ENCODE data around the gene CNTNAP1.

CNTNAP1 gene

DNA sequence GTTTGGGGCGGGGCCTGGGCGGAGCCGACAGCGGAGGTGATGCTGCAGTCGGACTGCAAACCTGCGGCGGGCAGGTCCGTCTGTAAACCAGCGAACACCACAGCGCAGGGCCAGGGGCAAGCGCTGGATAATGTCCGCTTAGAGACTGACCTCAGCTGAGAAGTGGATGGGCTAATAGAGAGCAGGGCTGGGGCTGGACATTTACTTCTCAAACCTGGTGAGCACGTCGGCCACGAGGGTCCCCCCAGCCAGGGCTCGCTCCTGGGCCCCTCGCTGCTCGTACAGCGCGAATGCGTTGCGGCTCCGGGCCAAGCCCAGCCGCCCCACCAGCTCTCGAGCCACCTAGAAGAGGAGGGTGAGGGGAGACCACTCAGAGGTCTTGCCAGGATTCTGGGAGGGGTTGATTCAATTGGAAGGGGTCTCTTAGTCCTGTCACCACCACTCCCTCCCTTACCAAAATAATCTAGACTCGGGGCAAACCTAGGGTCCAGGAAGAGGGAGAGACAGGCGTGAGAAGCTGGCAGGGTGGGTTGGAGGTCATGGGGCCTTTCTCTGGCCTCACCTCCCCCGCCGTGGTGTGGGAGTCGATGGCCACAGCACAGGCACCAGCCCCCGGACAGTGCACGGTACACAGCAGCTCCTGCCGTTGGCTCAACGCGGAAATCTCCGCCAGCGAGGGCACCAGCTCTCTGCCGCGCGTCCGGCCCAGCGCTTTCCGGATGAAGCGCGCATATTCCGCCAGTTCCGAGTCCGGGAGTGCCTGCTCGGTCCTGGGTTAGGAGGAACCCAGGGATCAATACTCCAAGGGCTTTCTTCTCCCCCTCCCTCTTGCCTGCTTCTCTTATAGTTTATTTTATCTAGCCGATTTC is 11.3 kb upstream of the CNTNAP1 start:
- no peak for DNase-seq (ENCODE audit: low spot score)

DNA sequence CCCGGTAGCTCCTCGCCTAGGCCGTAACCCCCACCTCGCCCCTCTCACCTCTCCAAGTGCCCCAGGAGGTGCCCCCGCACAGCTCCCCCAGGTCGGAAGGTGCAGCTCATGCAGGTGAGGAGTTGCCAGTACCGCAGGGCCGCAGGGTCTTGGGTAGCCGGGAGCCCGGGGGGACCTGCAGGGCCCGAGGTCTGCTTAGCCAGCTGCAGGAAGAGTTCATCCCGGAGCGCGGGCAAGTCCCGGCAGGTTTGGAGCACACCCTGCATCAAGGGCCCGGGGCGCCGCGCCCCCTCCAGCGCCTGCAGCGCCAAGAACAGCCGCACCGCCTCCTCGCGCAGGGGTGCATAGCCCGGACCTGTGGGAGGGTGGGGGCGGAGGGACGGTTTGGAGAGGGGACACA is 10.3 kb upstream of the CNTNAP1 start:
- DNase-seq (ENCODE audit: low spot score): no peak

DNA sequence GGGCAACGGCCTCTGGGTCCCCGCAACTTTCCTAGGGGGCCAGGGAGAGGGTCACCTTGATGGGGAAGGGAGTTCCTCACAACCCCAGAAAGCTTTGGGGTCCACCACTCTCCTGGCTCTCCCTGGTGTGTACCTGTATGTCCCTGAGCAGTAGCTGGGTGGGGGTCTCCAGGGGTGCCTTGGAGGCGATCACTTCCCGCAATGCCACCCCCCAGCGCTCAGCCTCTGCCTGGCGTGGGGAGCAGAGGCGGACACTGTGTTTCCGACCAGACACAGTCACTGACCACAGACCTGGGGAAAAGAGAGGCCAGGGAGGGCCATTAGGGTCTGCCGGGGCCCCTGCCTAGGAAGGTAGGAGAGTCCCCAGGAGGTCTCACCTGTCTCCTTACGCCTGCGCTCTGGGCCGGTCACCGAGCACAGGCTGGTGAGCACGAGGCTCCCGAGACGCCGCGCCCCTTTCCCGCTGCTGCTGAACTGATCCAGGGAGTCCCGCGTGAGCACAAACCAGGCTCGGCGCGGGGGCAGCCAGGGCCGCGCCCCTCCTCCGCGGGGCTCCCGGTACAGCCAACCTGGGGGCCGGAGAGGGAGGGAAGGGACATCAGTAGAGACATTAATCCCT is 9.0 kb upstream of the CNTNAP1 start:
- DNase-seq (ENCODE audit: low spot score): no peak

DNA sequence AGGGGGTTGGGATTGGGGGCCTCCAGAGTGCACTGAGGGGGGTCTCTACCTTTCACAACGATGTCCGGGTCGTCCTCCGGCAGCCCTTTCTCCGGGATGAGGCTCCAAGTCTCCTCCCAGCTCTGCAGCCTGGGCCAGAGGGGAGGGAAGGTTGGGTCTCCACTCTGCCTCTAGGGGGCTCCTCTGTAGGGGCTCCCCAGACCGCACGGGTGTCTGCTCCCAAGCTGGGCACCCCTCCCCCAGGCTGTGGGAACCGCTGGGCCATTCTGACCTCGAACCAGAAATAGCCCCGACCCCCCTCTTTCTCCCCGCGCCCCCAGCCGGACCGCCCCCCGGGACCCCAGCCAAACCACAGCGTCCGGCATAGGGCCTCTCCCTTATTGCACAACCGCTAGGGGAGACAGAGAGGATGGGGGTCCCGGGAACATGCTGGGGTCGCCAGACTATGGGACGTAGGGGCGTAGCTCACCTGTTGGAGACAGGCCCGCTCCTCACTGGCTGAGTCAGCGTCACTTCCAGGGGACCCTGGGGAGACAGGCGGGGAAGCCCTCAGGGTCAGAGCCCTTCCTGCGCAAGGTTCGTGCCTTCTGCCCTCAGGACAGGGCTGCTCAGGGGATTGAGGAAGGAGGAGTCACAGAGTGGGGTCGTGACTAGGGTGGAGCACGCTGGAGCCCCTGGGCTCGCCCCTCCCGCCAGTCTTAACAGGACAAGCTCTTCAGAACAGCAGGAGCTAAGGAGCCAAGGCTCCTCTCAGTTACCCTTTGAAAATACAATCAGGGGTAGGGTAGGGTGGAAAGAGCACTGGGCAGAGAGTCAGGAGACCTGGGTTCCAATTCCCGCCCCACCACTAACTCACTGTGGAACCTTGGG is 8.2 kb upstream of the CNTNAP1 start:
- DNase-seq (ENCODE audit: low spot score): peak; percentile 84

DNA sequence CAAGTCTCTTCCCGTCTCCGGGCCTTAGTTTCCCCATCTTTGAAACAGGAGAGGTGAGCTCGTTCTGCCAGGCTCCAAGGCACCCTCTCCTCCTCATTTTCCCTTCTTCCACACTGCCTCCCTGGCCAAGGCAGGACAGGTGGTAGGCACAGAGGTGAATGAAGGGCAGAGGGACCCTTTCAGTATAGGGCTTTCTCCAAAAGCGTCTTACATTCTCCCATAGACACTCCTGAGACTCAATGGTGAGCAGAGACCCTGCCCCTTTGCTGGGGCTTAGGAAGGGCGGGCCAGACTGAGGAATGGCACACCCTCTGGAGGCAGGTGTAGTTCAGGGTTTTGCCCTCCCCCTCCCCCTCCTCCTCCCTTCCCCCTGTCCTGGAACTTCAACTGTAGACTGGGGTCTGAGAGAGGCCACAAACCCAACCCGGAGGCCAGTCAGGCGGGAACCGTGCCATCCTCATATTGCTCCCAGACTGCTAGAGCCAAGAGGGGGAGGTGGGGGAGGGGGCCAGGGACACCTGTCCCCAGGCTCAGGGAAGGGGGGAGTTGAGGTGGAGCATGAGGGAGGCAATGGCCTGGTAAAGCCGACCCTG is 7.5 kb upstream of the CNTNAP1 start:
- DNase-seq (ENCODE audit: low spot score): no peak

DNA sequence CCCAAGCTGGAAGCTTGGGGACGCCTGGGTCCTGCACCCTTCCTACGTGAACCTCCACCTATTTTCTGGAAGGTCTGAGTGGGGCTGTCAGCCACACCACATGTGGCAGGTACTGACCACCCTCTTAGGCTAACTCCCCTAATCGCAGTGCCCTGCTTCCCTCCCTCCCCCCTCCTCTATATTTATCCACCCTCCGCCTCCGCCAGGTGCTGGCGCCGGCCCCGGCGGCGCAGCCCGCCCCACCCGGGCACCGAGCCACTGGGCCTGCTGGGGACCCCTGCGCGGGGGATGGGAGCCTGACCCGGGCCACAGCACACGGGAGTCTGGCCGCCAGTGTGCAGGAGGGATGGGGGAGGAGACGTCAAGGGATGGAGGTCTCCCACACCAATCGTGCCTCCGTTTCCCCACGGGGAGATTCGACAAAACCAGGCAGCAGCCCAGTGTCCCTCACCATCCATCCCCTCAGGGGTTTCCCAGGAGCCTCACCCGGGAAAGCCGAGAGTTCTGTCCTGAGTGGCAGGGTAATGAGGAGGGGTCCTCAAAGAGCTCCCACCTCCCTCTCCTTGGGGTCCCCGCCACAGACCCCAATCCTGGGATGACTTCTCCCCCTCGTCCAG is 6.9 kb upstream of the CNTNAP1 start:
- peak; percentile 37 for DNase-seq (ENCODE audit: low spot score)

DNA sequence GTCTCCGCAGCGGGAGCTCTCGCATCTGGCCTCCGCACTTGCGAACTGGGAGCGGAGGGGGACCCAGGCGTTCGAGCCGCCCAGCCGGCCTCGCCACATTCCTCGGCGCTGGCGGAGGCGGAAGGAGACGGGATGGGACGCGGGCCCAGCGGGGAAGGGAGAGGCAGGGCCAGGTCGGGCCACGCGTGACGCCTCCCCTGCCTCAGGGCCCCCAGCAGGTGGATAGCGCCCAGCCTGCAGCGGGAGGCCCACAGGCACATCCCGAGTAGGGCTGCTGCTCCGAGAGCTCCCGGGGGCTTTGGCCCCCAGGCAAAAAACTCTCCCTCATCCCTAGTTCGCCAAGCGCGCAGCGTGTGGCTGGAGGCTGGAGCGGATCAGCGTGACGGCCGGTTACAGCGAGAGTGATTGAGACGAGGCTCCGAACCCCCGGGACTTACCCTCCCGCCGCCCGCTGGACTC is 6.3 kb upstream of the CNTNAP1 start:
- DNase-seq (ENCODE audit: low spot score): peak; percentile 74

DNA sequence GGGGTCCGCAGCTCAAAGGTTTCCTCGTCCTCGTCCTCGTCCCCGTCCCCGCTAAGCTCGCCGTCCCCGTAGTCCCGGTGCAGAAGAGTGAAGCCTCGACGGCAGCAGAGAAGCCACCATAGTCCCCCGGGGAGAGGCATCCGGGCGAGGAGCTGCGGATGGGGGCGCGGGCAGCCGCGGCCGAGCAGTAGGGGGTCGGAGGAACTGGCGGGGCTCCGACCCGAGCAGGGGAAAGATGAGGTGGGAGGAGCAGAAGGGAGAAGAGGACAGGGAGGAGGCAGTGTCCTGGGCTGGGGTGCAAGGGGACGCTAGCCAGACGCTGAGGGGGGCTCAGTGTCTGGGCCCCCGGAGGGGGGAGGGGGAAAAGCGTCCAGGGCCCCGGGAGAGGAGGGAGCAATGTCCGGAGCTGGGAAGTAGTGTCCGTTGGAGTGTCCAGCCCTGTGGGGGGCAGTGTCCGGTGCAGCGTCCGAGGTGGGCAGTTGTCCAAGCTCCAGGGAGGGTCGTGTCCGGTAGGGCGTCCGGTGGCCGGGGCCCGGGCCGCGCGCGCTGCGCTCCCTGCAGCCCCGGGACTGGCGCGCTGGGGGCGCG is 5.8 kb upstream of the CNTNAP1 start, which contains the start of gene PLEKHH3:
Gene PLEKHH3, minus strand, starts transcription at position 571 of the 588 bp plus-strand sequence. Its CDS starts 431 bp downstream, at position 140.
- DNase-seq (ENCODE audit: low spot score): no peak

DNA sequence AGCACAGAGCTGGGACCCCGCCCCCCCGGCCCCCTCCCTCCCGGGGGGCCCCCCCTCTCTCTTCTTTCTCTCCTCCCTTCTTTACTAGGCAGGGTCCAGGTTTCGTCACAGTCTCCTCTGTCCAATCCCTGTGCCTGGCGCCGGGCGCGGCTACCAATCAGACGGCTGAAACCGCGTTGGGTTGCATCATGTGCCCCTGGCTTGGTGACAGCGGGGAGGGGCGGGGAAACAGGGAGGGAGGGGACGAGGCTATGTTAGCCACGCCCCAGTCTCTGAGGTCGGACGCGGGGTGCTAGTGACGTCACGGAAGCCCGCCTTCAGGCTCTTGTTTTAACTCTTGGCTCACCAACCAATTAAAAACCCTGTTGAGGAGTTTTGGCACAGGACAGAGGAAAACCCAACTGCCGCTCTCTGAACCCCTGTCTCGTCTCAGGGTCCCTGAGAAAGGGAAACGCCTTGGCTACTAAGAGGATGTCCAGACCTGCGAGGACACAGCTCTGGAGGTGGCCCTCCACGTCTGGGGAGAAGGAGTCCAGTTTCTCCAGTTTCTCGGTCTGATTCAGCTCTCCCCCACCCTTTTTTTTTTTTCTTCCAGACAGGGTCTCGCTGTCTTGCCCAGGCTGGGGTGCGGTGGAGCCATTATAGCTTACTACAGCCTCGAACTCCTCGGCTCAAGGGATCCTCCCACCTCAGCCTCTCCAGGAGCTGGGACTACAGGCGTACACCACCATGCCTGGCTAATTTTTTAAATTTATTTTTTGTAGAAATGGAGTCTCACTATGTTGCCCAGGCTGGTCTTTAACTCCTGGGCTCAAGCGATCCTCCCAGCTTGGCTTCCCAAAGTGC is 5.1 kb upstream of the CNTNAP1 start:
- peak; percentile 99 for DNase-seq (ENCODE audit: low spot score)

DNA sequence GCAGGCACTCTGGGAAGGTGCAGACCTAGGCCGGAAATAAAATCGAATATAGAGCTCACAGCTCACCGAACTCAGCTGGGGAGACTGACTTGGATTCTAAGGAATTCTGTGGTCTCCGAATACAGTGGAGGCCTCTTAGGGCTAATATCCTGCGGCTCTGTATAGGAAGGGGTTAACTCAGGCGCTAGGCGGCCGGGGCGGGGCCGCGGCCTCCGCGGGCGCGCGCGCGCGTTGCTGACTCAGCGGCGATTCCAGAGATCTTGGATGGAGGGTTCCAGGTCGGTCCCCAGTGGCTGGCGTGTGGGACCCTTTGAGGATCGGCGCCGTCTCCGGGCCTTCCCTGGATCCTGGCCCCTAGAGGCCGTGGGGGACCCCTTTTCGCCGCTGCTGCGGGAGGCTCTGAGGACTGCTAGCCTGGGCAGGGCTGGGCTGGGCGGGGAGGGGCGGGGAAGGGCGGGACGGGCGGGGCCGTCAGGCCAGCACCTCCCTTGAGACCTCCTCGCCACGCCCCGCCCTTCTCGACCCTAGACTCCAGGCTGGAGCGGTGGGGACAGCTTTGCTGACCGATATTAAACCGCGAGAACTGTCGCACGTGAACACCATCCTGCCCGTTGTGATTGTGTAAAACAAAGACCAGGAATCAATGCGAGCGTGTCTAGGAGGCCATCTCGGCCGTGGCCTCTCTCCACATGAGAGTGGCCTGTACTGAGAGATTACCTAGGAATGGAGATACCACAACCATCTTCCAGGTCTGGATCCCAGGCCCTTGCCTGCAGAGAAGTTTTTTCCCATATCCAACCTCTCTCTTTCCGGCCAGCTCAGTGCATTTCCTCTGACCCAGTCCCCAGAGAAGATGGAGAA is 4.2 kb upstream of the CNTNAP1 start:
- DNase-seq (ENCODE audit: low spot score): peak; percentile 91

DNA sequence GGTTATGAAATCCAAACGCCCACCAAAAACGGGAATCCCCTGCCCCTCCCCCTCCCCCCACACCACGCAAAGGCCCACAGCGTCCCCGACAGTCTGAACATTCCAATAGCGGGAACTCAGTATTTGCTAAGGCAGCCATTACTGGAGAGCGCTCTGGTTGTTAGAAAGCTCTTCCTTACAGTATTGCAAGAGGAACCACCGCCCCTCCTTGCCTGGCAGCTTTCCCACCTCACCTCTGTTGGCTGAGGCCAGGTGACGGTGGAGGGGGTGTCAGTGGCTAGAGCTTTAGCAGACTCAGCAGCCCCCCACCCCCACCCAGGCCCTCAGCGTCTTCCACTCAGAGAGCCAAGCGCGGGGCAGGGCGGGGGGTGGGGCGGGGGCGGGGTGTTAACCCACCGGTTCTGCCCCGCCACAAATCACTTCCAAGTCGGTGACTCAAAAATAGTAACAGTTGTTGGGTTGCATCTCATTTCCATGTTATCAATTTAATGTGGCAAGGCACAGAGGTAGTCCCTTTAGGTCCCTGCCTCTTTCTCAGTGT is 3.3 kb upstream of the CNTNAP1 start:
- DNase-seq (ENCODE audit: low spot score): peak; percentile 36

DNA sequence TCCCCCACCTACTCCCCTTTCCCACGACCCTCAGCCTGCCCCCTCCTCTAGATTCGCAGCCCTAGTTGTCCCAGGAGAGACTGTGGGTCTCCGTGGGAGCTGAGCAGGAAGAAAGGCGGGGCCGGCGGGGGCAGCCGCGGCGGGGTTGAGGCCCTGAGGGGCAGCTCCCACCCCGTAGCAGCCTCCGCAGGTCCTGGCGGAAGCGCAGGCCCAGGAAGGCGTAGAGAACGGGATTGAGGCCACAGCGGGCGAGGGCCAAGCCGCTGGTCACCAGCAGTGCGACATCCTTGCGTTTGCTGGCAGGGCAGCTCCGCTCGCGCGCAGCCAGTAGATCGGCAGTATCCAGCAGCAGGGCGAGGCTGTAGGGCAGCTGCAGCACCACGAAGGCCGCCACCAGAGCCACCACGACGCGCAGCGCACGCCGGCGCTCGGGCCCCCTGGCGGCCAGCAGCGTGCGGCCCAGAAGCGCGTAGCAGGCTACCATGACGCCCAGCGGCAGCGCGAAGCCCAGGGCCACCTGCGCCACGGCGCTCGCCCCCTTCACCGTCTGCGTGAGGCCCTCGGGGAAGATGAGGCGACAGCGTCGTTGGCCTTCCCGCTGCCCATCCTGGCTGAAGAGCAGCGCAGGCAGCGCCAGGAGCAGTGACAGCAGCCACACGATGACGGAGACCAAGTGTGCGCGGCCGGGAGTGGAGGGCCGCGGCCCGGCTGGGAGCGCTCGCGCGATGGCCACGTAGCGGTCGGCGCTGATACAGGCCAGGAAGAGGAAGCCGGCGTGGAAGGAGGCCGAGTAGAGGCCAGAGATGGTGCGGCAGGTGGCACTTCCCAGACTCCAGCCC is 2.6 kb upstream of the CNTNAP1 start:
- peak; percentile 87 for DNase-seq (ENCODE audit: low spot score)

DNA sequence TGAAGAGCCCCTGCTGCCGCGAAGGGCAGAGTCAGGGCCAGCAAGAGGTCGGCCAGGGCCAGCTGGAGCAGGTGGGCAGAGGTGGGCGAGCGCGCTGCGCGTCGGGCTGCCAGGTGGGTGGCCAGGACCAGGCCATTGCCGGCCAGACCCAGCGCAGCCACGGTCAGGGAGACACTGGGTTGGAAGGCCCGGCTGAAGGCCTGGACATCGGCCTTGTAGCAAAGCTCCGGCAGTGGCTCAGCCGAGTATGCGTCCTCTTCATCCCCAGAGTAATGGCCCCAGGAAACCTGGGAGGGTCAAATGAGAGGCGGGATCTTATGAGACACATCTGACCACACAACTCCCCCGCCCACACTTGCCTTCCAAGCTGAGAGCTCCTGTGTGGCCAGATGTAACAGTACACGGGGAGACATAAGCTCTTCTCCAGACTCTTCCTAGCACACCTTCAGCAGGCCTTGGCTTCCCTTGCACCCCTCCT is 2.0 kb upstream of the CNTNAP1 start:
- DNase-seq (ENCODE audit: low spot score): no peak

DNA sequence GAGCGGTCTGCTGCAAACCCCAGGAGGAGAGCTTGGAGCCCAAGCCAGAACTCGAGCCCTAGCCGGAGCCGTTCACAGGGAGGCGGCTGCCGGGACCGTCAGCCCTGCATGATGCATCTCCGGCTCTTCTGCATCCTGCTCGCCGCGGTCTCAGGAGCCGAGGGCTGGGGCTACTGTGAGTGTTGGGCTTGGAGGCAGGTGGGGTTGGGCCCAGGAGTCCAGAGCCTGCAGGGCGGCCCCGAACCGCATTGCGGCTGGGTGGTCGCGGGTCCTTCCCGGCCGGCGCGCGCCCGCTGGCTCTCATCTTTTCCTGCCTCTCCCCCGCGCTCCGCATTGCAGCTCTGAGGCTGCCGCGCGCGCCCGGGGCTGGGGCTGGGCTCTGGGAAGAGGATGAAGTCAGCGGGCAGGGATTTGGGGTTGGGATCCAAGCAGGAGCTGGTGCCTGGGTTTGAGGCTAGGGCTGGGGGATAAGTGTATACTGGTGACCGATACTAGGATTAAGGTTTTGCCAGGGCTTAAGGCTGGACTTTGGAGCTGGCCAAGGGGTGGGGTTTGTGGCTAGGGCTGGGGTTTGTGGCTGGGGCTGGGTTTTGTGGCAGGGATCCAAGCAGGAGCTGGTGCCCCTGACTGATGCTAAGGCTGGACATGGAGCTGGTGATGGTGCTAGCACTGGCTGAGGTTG is 532 bp downstream of the CNTNAP1 start:
- peak; percentile 78 for DNase-seq (ENCODE audit: low spot score)

DNA sequence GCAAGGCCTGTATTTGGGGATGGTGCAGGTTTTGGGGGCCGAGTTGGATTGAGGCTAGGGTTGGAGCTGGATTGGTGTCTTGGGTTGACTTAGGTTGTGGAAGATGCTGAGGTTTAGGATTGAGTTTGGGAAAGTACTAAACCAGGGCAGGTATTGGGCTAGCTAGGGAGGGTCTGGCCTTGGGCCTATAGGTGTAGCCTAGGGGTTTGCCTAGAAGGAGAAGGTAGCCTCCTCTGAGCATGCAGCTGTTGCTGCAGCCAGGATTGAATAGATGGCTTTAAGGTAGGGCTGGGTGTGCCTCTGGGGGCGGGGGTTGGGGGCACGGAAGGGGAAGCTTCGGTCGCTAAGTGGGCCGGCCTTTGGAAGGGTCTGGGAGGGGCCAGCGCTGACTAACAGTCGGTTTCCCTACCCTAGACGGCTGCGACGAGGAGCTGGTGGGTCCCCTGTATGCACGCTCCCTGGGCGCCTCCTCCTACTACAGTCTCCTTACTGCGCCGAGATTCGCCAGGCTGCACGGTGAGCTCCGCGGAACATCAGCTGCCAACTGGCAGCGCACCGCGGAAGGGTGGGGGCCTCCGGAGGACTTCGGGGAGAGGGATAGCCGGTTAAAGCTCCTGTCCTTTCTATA is 1.2 kb downstream of the CNTNAP1 start:
- DNase-seq (ENCODE audit: low spot score): peak; percentile 33

DNA sequence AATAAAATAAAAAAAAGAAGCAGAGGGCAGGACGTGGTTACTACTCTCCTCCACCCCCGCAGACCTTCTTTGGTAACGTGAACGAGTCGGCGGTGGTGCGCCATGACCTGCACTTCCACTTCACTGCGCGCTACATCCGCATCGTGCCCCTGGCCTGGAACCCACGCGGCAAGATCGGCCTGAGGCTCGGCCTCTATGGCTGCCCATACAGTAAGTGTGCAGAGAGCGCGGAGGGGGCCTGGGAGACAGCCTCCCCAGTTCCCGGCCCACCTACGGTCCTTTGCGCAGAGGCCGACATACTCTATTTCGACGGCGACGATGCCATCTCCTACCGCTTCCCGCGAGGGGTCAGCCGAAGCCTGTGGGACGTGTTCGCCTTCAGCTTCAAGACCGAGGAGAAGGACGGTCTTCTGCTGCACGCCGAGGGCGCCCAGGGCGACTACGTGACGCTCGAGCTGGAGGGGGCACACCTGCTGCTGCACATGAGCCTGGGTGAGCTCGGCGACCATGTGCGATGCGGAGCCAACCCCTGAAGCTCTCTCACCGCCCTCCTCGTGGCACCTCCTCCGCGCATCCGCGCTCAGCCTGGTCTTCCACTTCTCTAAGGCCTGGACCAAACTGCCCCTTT is 2.7 kb downstream of the CNTNAP1 start:
- DNase-seq (ENCODE audit: low spot score): no peak

Data from AG08396 (cell line).